GM19240 (cell line): ENCODE data around the gene HEATR5A.
"Not testable (repeated sequence)": the region's sequence is repeated elsewhere in the genome, so short reads cannot be mapped to it uniquely, and the experiment has no call there.

Experiments used
- DNase-seq: peaks from one replicate; pipeline ENCODE4 v3.0.0; 2011; ENCODE audit warnings: low spot score; ENCODE audit not compliant: insufficient read length

Gene HEATR5A

DNA sequence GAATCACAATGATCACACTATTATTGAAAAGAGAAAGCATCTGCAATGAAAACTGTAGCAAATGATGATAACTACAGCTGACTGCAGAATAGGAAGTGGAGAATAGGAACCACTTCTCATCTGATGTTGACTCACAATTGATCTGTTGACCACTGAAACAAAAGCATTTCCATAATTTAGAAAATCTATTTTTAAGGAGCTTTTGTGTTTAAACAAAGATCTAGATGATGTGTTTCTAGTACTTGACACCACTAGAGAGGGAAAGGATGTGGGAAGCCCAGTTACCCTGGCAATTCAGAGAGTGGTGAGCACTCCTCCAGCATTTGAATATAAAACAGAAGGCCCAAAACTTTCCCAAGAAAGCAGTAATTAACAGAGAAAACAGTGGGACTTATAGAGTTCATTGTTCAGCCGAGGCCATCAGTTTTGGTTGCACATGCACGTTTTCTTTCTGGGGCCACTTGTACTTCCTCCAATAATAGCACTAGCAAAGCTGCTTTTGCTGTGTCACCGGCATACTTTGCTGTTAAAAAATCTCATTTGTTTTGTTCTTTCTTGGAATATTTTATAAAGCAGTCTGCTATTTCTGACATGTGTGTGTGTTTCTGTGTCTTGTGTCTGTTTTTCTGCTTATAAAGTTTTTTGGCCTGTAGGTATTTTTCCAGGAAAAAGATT, 136.6 kb downstream of the HEATR5A start:
- no peak for DNase-seq

DNA sequence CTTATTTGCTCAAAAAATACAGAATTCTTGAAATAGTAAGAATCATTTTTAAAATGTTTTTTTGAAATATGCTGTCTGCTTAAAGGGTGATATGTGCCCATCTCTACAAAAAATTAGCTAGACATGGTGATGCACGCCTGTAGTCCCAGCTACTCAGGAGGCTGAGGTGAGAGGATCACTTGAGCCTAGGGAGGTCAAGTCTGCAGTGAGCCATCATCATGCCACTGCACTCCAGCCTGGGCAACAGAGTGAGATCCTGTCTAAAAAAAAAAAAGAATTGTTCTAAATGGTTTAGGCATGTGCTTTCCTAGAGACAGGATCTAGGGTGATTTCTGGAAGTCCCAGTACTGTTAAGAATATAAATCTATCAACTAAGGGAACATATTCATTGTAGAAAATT, 137.2 kb downstream of the HEATR5A start:
- DNase-seq, result no peak

DNA sequence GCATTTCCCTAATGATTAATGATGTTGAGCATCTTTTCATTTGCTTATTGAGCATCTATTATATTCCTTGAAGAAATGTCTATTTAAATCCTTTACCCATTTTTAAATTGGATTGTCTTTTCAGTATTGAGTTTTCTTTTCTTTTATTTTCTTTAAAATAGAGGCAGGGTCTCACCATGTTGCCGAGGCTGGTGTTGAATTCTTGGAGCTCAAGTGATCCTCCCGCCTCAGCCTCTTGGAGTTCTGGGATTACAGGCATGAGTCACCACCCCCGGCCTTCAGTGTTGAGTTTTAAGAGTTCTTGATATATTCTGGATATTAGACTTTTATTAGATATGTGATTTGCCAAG, 139.5 kb downstream of the HEATR5A start:
- no peak for DNase-seq

DNA sequence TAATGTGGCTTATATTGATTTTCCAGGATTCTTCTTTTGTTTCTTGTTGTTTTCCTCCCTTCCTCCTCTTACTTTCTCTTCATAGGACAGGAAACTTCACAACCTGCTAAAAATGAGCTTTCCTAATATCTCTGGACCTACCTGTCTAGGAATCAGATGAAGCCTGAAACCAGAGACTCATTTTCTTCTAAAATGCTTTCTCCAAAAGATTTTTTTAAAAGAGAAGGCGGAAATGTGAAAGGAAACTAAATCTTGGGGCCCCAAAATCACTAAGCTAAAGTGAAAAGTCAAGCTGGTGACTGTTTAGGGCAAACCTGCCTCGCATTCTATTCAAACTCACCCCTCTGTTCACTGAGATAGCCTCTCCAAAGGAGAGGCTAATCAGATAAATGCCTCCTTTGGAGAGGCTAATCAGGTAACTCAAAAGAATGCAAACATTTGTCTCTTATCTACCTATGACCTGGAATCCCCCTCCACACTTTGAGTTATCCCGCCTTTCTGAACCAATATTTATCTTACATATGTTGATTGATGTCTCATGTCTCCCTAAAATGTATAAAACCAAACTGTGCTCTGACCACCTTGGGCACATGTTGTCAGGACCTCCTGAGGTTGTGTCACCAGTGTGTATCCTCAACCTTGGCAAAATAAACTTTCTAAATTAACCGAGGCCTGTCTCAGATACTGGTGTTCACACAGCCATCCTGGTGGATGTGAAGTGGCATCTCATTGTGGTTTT, 140.0 kb downstream of the HEATR5A start:
- no peak for DNase-seq

DNA sequence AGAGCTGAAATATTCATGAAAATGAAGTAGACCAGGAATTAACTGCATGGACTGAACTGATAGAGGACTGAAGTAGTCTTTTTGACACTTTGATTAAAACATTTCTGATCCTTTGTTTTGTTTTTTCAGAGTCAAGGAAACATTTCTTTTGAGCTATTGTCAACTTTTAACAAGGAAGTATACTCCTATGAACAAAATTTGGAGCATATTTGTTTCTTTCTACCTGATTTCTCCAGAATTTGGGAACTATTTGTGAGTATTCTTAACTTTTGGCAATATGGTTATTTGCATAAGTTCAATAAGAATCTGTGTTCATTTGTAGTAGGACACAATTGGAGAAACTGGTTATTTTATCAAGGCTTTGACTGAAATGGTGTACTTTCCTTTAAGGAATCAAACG, 141.5 kb downstream of the HEATR5A start:
- no peak for DNase-seq

DNA sequence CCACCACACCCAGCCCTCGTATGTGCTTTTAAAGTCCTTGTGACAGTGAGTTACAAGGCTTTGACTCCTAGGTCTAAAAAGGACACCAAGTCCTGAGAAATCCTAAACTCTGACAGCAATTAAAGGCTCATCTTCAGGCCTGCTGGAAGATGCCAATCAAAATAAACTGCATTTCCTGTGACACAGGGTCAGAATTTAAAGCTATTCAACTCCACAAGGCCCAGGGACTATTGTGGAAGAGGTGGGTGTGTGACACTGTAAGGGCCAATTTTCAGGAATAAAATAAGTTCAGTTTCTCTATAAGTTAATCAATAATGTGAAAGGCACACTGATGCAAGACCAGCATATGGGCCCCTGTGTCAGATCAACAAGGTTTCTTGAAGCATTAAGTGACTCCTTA, 143.3 kb downstream of the HEATR5A start:
- DNase-seq, result no peak

DNA sequence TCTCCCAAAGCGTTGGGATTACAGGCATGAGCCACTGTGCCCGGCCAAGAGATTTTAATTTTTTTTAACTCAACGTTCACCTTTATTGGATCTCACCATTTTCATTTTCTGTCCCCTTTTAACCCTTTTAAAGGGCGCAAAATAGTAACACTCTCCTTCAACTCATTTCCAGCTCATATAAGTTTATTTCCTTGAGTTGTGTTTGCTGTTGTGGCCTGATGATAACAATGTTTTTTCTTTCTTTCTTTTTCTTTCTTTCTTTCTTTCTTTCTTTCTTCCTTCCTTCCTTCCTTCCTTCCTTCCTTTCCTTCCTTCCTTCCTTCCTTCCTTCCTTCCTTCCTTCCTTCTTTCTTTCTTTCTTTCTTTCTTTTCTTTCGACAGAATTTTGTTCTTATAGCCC, 143.9 kb downstream of the HEATR5A start:
- DNase-seq, result not testable (repeated sequence)

DNA sequence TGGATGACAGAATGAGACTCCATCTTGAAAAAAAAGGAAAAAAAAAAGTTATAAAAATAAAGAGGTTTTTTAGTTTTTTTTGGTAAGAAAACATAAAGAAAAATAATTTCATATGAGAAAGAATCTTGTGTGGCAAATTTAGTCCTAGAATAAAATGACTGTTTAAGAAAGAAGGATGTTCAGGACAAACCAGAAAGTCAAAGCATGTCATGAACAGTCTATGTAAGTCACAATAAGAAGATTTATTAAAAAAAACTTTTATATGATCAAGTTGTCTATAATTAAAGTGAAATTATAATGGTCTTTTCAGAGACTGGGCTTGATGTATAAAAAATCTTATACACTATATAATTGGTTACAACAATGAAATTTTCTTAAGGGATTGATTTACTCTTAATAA, 144.6 kb downstream of the HEATR5A start:
- no peak for DNase-seq

DNA sequence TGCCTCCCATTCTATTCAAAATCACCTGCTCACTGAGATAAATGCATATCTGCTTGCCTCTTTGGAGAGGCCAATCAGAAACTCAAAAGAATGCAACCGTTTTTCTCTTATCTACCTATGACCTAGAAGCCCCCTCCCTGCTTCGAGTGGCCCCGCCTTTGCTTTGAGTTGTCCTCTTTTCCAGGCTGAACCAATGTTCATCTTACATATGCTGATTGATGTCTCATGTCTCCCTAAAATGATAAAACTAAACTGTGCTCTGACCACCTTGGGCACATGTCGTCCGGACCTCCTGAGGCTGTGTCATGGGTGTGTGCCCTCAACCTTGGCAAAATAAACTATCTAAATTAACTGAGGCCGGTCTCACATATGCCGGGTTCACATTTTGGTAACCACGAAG, 148.7 kb downstream of the HEATR5A start:
- DNase-seq, result no peak

DNA sequence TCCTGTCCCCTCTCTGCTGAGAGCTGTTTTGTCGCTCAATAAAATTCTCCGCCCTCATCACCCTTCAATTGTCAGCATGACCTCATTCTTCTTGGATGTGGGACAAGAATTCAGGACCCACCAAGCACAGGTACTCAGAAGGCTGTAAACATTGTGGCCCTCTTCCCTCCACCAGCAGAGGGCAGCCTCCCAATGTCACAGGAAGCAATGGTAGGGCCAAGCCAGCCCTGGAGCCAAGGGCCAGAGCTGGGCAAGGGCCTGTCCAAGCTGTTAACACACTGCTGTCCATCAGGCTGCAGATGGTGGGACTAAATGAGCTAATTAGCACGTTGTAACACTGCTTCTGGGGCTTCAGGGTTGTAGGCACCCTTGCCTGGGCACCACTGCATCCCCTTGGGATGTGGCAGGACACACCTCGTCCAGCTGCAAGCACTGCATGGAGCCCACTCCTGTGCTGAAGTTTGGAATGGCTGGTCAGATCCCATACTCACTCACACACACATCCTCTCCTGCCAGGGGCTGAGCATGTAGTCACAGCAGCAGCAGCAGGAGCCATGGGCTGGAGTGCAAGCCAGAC, 150.1 kb downstream of the HEATR5A start:
- no peak for DNase-seq

DNA sequence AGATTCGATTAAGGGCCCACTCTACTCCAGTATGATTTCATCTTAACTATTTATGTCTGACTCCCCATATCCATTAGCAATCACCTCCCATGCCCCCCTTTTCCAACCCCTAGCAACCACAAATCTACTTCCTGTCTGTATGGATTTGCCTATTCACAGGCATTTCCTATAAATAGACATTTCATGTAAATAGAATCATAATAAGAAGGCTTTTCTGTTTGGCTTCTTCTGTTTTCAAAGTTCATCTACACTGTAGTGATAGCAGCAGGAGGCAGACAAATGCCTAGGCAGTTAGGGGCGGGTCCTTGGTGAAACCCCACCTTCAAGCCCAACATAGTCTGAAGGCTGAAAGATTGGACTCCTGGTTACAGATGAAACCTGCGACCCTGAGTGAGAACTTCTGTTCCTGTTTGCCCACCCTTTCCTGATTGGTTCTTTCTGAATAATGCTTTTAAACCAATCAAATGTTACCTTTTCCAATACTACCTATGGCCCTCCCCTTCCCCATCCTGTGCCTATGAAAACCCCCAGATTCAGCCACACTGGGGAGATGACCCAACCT, 150.6 kb downstream of the HEATR5A start:
- DNase-seq, result no peak

DNA sequence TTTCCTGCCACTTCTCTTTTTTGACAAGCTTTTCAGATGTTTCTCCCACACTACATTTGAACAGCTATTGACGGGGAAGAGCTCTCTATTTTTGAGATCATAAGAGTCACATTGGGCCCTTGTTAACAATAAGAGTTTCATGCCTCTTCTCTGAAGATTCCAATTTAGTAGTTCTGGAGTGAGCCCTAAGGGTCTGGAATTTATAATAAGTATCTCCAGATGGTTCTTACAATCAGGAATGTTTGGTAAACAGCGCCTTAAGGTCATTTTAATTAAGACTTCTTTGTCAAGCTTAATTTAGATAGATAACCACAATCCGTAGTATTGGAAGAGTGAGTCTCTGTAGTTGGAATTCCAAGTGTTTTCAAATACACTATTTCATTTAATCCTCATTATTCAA, 152.1 kb downstream of the HEATR5A start:
- no peak for DNase-seq

DNA sequence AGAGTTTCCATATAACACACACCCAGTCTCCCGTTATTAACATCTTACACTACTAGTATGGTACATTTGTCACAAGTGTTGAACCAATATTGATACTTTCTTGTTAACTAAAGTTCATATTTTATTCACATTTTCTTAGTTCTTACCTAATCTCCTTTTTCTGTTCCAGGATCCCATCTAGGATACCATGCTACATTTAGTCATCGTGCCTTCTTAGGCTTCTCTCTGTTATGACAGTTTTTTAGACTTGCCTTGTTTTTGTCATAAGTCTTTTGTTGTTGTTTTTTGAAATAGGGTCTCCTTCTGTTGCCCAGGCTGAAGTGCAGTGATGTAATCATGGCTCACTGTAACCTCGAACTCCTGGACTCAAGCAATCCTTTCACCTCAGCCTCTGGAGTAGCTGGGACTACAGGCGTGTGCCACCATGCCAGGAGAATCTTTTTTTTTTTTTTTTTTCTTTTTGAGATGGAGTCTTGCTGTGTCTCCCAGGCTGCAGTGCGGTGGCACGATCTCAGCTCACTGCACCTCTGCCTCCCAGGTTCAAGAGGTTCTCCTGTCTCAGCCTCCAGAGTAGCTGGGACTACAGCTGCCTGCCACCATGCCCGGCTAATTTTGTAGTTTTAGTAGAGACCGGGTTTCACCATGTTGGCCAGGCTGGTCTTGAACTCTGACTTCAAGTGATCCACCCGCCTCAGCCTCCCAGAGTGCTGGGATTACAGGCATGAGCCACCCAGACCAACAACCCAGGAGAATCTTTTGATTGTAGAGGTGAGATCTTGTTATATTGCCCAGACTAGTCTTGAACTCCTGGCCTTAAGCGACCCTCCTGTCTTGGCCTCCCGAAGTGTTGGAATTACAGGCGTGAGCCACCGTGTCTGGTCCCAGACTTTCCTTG, 153.7 kb downstream of the HEATR5A start:
- DNase-seq, result no peak

DNA sequence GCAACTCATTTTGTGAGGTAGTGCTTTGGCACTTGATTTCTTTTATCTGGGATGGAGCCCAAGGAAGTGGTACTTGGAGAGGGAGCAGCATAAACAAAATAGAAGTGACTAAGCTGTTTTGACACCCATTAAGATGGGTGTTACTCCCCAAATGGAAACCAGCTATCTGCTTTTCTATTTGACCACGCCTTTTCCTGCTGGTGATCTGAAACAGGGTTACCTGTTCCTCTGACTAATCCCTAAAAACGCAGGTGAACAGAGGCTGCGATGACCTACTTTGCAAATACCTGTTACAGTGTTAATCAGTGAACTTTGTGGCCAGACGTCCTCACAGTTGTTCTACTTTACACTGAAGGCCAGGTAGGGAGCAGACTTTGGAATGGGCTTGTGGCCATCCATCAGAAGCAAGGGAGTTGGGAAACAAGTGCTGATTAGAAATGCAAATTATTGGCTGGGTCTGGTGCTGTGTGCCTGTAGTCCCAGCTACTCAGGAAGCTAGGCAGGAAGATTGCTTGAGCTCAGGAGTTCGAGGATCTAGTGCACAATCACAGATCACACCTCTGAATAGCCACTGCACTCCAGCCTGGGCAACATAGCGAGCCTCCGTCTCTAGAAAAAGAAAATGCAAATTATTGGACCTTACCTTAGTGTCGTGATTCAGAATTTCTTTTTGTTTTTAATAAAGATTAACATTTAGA, 154.5 kb downstream of the HEATR5A start:
- DNase-seq, result no peak

DNA sequence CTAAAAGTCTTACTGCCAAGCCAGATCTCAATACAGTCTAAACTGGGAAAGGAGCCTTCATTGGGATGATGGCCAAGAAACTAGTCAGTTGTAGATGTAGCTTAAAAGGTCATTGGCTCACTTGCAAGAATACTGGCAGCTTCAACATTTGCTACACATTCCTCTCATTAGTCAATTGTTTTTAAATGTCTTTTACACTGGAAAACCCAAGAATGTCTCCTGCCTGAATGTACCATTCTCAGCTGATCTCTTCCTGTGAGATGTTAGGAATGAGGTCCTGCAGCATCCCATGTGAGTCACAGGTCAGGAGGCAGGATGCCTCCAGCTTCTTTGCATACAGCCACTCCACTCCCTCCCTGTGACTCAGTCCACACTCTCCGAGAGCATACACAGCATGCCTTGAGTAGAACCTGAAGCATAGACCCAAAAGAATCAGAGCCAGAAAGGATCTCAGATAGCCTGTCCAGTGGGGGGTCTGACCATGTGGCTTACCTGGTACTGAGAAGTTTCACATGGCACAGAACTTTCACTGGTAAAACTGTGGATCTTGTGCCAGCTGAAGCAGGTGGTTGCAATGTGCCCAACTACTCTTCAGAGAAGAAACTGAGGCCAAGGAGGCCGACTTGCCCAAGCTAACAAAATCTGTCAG, 156.7 kb downstream of the HEATR5A start:
- no peak for DNase-seq

DNA sequence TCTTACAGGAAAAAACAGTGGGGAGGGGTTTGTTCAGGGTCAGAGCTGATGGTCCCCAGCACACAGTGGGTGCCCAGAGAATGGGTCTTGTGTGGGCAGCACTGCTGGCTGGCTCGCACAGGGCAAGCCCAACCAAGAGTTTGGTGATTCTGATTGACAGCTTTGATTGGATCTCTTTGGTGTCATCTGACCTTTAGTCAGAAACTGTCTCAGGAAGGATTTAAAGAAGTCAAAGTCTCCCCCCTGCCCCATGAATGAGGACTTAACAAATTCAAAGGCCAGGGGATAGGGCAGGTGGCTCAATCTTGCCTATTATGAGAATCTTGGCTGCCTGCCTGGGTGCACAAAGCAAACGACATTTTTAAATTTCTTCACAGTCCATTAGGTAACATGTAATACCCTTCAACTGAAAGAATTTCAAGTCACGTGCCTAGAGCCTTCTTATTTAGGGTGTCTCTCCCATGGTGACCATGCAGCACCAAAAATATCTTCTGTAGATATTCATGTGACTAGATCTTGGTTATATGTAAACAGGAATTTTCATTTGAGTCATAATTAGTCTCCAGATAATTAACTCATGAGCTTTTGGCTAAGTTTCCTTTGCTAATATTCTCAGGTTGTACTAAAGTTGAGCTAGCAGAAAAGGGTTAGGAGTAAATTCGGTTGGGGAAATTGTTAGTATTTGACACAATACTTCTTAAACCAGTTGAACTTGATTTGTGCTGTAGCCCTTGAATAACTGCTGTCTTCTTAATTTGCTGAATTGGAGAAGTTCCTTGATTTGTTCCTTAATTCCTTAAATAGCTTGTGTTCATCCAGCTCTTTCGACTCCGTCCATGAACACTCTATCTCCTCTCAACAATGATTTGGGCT, 158.3 kb downstream of the HEATR5A start:
- DNase-seq, result no peak

DNA sequence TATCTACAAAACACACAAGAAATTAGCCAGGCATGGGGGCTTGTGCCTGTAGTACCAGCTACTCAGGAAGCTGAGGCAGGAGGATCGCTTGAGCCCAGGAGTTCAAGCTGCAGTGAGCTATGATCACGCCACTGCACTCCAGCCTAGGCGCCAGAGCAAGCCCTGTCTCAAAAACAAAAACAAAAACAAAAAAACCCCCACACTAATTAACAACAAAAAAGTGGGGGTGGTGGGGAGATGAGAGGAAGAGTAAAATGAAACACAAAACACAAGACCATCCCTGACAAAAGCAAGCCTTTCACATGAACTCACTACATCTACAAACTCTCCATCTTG, 158.9 kb downstream of the HEATR5A start:
- no peak for DNase-seq

DNA sequence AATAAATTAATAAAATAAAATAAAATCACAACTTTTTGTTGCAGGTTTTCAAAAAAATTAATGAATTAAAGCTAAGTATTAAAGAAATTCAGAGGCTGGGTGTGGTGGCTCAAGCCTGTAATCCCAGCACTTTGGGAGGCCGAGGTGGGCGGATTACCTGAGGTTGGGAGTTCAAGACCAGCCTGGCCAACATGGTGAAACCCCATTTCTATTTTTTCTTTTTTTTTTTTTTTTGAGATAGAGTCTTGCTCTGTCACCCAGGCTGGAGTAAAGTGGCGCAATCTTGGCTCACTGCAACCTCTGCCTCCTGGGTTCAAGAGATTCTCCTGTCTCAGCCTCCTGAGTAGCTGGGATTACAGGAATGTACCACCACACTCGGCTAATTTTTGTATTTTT, 161.3 kb downstream of the HEATR5A start:
- DNase-seq, result not testable (repeated sequence)

DNA sequence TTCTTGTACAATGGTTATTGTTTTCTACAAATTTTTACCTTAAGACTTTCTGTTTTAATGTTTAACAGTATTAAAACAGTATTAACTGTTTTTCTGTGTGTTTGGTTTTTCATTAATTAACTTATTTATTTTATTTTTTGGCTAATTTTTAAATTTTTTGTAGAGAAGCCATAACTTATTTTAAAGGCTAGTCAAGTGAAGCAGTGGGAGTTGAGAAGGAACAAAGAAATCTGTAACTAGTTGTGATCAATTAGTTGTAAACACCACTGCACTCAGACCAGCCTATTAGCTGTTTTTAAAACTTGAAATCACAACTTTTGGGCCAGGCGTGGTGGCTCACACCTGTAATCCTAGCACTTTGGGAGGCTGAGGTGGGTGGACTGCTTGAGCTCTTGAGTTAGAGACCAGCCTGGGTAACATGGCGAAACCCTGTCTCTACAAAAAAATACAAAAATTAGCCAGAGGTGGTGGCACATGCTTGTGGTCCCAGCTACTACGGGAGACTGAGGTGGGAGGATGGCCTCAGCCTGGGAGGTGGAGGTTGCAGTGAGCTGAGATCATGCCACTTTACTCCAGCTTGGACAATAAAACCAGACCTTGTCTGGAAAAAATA, 161.8 kb downstream of the HEATR5A start:
- no peak for DNase-seq
